Heart left ventricle (tissue), 13 donors: ENCODE measurements around the gene ASAP2.

Experiments
- CTCF ChIP-seq, 12 donors: fragments of 200-600 bp; sonication (generic) in 4 of 12; IDR thresholded peaks; one replicate each; pipeline versions ENCODE4 v1.5.0 to v1.8.0; 2018 to 2022; ENCODE audit warnings: antibody characterized with exemption in 12 of 12, mild to moderate bottlenecking in 5 of 12
- POLR2A ChIP-seq, 2 donors: fragments of 450-650 bp; IDR thresholded peaks; one replicate each; pipeline ENCODE4 v1.6.1; 2017; ENCODE audit warnings: antibody characterized with exemption in 2 of 2, mild to moderate bottlenecking in 2 of 2, moderate library complexity in 2 of 2
- donor health status: ischemic (EF 13 %, LVEDD 7.1; RV severe dilation, severe dysfunction).
- donor health status: DM: no; HTN: yes; CAD: no.
- donor health status: DM: no; HTN: no; CAD: no.
- donor health status: ischemic (EF 25% LVEDD 6.9; RV normal size, moderate dysfunction).
- donor health status: ischemic (EF 25% LVEDD 5.7; RV mildly dilated, moderate dysfunction).
- donor health status: ischemic (EF 35%, LVEDD 5.7; RV mildly dilated, moderate dysfunction).
- donor health status: nonischemic (EF 11% LVEDD 7.7; RV severe dilation, severe dysfunction).
- donor health status: DM: yes; HTN: yes; CAD: no.
- donor health status: PGD.
- donor health status: ischemic (EF 29% LVEDD 5.4; RV normal size, mild dysfunction).
- donor health status: nonischemic (EF 23%, LVEDD 6.1; RV moderate dilation, normal function).

GRCh38 chr2:9285921-9286320 lies 79.3 kb downstream of the ASAP2 start:
- TF ChIP-seq CTCF (IDR thresholded peaks at IDR 0.05) (no peak), POLR2A (IDR thresholded peaks at IDR 0.05) (no peak)
